ENCODE data around the gene XRCC3.

XRCC3 gene

DNA sequence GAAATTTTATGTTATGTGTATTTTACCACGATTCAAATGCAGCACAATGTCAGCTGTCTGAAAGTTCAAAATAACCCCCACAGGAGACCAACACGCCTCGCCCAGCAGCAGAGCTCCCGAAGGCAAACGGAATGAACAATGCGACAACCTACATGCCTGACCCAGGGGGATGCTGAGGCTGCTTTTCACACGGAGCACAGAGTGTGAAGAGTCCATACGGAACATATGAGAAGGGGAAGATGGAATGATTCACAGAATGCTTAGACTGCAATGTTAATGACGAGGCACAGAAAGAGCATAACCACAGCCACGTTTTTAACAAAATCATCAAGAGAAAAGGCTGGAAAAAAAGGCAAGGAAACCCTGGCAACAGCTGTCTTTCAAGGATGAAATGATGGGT lies 22.9 kb upstream of the XRCC3 start:
- no peak for DNase-seq

DNA sequence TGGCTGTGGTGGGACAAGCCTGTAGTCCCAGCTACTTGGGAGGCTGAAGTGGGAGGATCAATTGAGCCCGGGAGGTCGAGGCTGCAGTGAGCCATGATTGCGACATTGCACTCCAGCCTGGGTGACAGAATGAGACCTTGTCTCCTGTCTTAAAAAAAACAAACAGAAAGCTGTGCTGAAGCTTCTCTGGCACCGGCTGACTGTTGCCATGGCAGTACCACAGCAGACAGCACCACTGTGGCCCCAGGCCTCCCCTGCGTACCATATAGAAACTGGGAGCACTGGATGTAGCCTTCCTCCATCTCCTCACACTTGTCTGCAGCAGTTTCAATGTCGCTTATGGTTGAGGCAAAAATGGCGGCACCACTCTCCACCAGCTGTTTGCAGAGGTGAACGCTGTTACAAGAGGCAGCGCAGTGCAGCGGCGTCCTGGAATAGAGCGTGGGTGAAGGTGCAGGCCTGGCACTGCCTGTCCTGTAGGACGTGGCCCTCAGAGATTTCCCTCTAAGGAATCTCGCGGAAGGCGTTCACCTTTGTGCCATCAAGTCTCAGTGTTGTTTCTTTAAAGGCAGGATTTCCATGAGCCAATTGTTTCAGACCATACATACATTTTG lies 22.3 kb upstream of the XRCC3 start:
- no peak for DNase-seq

DNA sequence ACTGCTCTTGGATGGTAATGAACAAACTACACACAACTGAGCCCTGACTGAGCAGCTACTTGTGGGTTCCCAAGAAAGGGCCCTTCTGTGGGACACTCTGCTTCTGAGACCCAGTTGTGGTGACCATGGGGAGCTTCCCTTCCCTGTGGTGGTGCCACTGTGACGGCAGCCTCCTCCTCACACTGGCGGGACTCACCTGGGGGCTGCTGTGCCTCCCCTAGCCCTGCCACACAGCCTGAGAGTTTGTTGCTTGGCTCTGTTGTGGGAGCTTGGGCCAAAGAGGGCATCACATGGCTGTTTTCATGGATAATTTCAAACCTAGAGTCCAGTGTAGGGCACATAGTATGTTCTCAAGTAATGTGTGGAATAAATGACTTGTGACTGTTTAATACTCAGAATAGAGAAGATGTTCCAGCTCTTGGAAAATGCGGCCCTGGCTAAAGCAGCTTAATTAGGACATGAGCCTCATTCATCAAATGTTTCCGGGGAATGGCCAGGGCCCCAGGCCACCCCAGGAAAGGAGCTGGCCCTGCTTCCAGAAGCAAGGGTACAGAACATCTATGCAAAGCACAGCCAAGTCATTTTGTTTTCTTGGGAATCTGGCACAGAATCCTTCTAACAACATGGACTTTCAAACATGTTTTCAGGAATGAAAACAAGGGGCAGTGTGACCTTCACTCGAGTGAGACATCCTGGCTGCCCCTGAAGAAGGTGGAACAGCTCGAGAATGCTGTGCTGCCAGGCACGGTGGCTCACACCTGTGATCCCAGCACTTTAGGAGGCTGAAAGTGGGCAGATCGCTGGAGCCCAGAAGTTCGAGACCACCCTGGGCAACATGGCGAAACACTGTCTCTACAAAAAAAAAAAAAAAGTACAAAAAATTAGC lies 21.5 kb upstream of the XRCC3 start:
- DNase-seq, result no peak

DNA sequence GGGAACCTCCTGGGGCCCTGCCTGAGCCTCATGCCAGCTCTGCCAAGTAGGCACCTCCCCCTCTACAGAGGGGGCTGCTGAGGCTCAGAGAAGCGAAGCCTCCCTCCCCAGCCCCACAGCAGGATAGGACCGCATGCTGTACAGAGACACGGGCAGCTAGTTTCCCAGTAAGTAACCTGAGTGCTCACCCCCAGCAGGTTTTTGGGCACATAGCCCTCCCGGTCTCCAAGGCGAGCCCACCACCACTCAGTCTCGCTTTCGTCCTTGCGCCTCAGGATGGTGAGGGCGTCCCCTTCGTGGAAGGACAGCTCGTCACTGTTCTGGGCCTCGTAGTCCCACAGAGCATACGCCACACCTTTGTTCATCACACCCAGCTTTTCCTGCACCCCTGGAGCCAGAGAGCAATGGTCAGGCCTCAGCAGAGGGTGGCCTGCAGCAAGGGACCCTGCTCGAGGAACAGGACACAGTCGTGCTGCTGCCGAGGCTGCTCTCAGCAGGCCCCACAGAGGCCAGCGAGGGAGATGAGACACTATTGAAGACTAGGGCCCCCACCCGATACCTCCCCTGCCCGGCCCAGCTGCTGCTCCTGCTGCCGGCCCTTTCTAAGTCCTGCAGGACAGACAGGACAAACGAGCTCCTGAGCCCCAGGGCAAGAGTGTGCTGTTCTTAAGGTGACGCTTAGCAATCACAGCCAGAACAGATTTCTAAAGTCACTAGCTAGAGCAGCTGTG lies 20.7 kb upstream of the XRCC3 start:
- DNase-seq, result no peak

DNA sequence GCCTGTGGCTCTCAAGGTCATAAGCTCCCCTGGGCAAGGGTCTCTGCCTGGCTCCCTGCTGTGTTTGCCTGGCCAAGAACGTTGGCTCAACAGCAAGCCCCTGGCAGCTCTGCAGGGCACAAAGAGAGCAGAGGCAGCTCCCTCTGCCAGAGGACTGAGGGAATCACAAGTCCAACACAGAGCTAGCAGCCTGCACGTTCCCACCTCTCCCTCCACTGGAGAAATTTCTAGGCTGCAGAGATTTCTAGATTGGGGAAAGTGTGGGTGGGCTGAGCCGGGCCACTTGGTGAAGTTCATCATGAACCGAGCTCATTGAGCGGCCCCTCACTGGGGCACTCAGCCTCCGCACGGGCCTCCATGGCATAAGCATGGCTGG lies 20.2 kb upstream of the XRCC3 start:
- no peak for DNase-seq

DNA sequence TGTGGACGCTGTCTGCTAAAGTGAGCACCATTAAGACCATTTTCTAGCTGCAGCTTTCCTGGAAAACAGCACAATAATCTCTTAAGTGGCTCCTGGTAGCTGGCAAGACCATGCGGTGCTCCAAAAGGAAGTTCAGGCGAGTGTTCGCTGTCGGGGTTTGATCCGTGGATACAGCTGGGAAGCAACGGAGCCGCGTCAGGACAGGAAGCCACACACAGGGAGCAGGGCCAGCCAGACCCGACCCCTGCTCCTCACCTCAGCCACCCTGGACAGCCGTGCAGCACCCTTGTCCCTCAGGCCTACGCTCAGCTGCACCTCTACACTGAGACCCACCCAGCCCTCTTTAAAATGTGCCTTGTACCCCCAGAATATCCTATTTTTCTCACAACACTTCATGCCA lies 19.8 kb upstream of the XRCC3 start:
- no peak for DNase-seq

DNA sequence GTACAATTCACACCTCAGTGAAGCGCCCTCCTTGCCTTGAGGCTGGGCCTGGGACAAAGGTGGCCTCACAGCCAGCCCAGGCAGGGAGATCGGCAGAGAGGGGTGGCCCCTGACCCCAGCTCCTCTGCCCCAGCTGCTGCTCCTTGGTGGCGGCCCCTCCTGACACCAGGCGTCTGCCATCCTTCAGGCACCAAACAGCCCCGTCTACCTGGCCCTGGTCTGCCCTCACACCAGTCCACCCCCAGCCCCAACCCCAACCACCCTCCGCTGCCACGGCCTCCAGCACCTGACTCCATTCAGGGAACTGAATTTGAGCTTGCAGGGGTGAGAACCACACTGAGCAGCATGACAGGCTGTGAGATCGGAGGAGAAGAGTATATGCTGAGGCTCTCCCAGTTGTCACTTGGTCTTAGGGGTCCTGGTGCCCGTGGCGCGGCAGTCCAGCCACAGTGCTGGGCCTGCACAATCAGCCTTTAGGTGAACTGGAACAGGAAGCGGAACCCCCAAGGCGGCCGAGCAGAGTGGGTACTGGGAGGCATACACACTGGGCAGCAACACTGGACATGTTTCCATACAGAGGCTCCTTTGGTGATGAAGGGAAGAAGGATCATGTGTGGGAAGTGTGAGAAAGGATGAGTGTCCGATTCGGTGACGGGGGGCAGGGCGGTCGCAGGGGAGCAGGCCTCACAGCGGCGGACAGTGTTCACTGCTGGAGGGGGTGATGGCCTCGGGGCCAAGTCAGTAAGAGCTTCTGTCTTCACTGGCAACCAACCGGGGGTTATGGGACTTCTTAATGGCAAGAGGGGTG lies 19.0 kb upstream of the XRCC3 start:
- no peak for DNase-seq

DNA sequence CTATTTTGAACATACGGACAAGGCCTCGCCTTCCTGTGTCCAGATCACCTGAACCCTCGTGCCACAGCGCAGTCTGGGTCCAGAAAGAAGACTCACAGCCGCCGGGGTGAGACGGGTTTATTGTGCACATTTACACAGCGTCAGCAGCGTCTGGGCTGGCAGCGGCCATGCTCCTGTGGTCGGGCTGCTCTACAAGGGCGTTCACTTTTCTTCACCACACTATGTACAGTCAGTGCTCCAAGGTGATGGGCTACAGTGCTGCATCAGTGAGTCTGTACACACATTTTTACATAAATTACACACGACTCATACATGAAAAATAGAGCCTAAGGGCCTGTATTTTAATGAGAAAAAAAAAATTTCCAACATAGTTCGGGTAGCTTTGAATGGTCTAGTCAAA lies 18.4 kb upstream of the XRCC3 start:
- DNase-seq, result no peak

DNA sequence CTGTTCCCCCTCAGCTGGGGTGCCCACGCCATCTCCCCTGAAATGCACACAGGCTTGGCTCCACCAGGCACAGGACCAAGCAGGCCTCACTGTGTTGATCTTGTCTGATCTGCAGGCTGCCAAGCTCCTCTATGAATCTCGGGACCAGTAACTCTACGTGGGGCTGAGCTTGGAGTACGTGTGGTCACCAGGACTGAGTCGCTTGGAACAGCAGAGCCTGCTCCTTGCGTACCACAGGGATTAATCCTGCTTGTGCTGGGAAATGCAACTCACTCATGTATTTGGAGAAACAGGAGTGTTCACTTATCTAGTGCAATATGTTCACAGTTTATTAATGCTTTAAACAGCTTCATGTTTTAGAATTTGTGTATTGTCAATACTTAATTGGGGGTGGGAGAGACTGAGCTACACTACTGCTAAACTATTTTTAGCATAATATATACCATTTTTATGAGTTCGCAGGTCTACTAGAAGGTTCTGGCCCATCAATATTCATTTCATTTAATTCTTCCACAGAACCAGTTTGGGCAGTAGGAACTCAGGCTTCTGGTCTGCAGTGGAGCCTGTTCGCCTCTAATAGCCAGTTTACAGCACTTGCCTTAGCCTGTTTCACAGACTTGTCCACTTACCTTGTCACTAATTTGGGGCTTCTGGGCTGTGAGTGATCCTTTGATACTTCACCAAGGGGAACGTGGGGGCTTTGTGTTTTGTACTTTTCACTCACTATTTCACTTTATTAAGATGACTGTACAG lies 17.8 kb upstream of the XRCC3 start:
- DNase-seq, result no peak

DNA sequence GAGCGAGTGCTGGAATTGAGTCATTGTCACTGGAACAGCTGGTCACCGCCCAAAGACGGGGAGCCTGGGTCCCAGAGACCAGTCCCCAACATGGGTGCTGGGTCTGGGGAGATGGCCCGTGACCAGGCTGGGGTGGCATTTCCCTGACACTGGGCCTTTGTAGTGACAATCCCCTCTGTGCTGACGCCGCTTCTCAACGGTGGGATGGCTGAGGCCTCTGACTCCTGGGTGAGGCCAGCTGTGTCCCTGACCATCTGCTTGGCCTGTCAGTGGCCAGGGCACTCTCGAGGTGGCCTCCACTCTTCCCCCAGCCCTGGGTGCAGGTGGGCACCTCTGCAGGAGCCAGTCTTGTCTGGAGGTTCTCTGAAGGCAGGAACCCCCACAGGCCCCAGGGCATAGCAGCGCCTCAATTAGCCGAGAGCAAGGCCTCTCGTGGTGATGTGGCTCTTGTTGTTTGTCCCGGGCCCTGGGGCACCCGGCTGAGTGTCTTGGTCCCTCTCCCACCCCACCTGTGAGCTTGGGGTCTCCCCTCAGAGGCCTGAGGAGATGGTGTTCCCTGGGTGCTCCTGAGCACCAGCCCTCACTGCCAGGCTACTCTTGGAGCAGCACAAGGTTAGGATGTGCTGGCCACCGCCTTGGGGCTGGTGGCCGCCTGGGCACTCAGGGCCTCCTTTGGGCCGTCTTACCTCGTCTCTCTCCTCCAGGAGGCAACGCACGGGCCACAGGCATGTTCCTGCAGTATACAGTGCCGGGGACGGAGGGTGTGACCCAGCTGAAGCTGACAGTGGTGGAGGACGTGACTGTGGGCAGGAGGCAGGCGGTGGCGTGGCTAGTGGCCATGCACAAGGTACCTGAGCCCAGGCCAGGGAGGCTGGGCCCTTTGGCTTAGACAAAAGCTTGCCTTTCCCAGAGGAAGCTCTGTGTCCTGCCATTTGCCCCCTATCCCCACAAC lies 16.9 kb upstream of the XRCC3 start:
- DNase-seq, result no peak

DNA sequence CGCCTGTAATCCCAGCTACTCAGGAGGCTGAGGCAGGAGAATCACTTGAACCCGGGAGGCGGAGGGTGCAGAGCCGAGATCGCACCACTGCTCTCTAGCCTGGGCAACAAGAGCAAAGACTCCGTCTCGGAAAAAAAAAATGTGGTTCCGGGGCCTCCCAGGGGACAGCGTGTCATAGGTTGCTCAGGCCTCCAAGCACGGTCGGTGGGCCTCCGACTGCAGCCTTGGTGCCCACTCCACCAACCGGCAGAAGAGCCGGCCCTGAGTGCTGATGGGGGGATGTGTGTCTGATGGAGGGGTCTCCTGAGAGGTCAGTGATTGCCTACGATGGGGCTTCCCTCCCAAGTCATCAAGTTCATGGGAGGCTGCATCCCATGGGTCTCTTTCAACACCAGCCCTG lies 16.2 kb upstream of the XRCC3 start:
- DNase-seq, result no peak

DNA sequence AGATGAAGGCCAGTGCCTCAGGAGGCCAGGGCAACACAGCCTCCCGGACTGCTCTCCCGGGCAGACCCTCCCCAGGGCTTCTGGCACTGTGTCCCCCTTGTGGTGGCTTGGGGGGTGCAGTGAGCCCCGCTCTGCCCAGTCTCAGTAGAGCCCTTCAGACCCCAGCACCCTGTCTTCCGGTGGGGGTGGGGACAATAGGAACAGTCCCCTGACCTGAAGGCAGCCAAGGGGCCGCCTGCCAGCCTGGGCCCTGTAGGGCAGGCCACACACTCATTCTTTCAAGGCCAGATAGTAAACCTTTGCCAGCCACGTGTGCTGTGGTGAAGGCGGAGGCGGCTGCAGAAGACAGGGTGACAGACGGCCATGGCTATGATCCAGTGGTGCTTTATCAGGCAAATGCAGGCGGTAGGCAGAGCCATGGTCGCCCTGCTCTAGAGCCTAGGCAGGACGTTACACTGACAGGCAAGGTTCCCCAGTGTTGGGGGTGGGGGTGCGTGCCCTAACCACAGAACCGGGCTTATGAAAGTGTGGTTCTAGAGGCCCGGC lies 15.3 kb upstream of the XRCC3 start:
- no peak for DNase-seq

DNA sequence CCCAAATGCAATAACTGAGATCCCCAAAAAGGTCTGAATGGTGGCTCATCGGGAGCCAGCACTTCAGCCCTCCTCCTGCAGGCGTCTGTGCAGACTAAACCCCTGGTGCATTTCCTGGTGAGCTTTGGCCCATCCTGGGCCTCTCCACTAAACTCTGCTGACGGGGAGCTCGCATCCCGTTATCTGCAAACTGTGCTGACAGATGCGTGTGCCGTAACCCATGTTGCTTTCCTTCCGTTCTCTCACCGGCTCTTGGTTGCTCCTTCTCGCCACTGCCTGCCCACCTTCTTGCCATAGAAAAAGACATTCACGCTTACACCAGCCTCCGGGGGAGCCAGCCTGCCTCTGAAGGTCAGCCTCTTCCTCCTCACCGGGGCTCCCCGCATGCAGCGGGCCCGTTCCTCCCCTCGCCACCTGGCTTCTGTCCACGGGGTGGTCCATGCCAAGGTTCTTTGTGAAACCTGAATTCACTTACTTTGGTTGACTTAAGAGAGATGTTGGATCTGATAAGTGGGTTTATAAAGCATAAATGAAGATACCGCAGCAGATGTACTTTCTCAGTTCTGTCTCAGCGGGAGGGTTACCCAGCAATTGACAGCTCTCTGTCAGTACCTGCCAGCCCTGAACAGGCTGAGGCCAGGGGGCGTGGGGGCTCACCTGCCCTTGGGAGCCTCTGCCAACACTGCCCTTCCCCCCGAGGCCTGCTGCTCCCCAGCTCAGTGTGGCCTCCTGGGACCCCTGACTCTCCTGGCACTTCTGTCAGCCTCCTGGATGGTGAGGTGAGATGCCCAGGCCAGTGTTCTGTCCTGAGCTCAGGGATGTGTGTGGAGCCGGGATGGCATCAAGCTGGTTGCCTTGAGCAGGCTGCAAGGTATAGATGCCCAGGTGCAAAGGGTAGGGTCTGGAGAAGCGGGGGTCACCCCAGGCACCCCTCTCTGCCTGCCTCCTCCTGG lies 14.5 kb upstream of the XRCC3 start:
- DNase-seq, result no peak

DNA sequence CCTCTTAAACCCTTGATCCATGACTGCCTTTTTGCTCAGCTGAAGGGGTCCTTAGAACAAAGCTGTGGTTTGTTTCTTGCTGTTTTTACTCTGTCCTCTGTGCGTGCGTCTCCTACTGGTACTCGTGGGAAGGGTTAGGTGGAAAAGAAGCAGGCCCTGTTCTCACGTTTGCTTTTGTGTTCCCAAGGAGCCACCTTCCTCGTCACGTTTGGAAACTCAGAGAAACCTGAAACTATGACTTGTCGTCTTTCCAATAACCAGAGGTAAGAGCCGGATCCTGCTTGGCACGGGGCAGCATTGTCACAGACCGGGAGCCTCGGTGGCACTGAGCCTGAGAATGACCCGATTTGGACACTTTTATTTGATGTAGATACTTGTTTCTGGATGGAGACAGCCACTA lies 13.5 kb upstream of the XRCC3 start:
- no peak for DNase-seq

DNA sequence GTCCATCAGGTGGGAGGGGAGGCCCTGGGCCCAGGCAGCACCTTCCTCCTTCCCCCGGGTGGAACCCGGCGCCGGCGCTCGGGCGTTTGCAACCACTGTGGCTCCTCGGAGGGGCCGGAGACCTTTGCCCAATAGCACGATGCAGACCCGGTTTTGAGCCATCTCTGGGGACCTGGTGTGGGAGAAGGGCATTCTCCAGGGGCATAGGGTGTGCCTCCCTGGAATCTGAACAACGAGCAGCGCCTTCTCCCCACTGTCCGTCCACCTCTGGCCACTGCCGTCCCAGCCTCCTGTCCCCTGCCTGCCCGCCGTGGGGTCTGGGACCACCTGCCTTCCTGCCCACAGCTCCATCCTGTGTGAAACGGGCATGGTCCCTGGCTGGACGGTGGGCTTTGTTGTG lies 12.9 kb upstream of the XRCC3 start:
- no peak for DNase-seq

DNA sequence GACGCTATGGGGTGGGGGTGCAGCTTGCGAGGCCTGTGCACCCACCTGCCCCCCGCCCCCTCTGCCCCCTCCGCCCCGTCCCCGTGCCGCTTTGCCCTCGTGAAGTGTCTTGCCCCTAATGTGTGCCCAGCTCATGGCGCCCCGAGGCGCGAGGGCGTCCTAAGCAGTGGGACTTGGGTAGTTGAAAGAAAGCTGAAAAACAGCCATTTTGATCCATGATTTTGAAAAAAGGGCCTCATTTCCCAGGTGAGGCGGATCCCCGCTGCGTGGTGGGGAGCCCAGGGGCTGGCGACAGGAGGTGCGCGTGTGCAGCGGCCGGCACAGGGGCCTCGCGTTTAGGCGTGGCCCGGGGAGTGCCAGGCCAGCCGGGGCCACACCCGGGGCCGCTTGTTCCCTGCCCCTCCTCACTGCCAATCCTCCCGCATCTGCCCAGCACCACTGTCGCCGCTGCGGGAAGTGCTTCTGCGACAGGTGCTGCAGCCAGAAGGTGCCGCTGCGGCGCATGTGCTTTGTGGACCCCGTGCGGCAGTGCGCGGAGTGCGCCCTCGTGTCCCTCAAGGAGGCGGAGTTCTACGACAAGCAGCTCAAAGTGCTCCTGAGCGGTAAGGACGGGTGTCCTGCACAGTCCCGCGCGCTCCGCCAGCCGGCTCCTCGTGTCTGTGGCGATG lies 12.2 kb upstream of the XRCC3 start:
- no peak for DNase-seq

DNA sequence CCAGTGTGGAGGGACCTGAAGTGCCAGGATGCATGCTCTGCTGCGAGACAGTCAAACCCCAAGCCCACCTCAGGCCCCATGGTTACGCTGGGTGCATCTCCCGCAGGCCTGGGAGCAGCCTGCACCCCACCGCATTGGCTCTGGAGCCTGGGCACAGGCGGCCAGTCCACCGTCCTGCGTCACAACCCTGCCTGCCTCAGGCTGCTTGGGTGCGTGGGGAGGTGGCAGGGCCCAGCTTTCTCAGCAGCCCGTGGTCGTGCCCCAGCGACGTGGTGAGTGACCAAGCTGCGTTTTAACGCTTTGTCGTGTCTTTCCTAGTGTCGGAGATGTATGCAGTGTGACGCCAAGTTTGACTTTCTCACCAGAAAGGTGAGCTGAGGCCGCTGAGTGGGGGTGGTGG lies 11.2 kb upstream of the XRCC3 start:
- DNase-seq, result no peak

DNA sequence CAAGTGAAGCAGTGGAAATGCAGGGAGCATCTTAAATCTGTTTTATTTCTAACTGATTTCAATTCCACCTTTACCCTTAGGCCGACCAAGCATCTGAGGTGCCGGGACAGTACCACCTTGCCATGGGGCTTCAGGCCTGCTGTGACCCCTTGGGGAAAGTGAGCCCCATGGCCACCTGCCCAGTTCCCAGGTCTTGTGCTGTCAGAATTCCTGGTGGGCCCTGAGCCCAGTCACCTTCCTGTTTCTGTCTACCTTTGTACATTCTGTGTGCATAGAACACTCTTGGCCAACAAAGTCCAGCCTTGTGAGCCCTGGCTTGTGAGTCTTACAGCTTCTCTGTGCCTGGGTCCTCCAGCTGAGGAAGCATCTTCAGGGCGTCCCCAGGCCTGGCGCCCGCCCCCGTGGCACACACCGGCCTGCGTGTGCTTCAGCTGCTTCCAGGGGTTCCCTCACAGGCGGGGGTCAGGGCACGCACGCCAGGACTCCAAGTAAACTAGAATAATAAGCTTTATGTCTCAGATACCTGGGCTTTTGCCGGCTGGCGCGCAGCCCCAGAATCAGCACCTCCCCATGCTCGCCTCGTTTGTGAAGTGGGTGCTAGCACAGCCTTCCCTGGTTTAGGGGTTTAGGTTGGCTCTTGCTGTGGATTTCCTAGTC lies 10.6 kb upstream of the XRCC3 start:
- no peak for DNase-seq
